GM19467 (cell line): ENCODE results near the gene ASXL1.
"Not testable (repeated sequence)": the region's sequence is repeated elsewhere in the genome, so short reads cannot be mapped to it uniquely, and the experiment has no call there.

Experiments
- ATAC-seq: cut with Tn5 transposase; IDR thresholded peaks from one replicate; pipeline ENCODE4 v1.9.1; 2021; ENCODE audit warnings: mild to moderate bottlenecking, moderate library complexity; ENCODE audit not compliant: unreplicated experiment

Gene ASXL1

GRCh38 chr20:32400476-32400875 is 42.3 kb downstream of the ASXL1 start:
- no peak for ATAC-seq

- ATAC-seq: no peak
Observed at GRCh38 chr20:32404017-32404416, 45.9 kb downstream of the ASXL1 start.

GRCh38 chr20:32406701-32407100 is 48.6 kb downstream of the ASXL1 start:
- no peak for ATAC-seq

- not testable (repeated sequence) for ATAC-seq
Observed at GRCh38 chr20:32407131-32407750, 49.1 kb downstream of the ASXL1 start.

- no peak for ATAC-seq
Observed at GRCh38 chr20:32411955-32412706, 54.0 kb downstream of the ASXL1 start.

- no peak for ATAC-seq
Observed at GRCh38 chr20:32415494-32415893, 57.4 kb downstream of the ASXL1 start.

- no peak for ATAC-seq
Observed at GRCh38 chr20:32416206-32416605, 58.1 kb downstream of the ASXL1 start.

- no peak for ATAC-seq
Observed at GRCh38 chr20:32418376-32418775, 60.2 kb downstream of the ASXL1 start.

- ATAC-seq: no peak
Observed at GRCh38 chr20:32421290-32421689, 63.2 kb downstream of the ASXL1 start.

GRCh38 chr20:32427996-32428395 is 69.9 kb downstream of the ASXL1 start:
- no peak for ATAC-seq

GRCh38 chr20:32429343-32429742 is 71.2 kb downstream of the ASXL1 start:
- ATAC-seq: no peak

GRCh38 chr20:32429745-32430360 is 71.7 kb downstream of the ASXL1 start:
- ATAC-seq: no peak

GRCh38 chr20:32431457-32431856 is 73.3 kb downstream of the ASXL1 start:
- ATAC-seq: no peak

GRCh38 chr20:32432277-32432676 is 74.1 kb downstream of the ASXL1 start:
- ATAC-seq: no peak

- ATAC-seq: no peak
Observed at GRCh38 chr20:32433311-32434021, 75.3 kb downstream of the ASXL1 start.

GRCh38 chr20:32434434-32434833 is 76.3 kb downstream of the ASXL1 start:
- ATAC-seq: no peak

- no peak for ATAC-seq
Observed at GRCh38 chr20:32435449-32436107, 77.4 kb downstream of the ASXL1 start.

GRCh38 chr20:32436142-32436861 is 78.2 kb downstream of the ASXL1 start:
- ATAC-seq: no peak

GRCh38 chr20:32436968-32437367 is 78.8 kb downstream of the ASXL1 start:
- ATAC-seq: no peak

- ATAC-seq: no peak
Observed at GRCh38 chr20:32437391-32438074, 79.4 kb downstream of the ASXL1 start.
